CD4-positive, alpha-beta memory T cell (primary cell): ENCODE results near the gene CD276. TPM values are rescaled to one million over a fixed set of nuclear protein-coding genes. Genes with fewer than 3 reads are reported as not detected.

Experiments used
- CTCF ChIA-PET: fragments of 350-600 bp; sonication (Branson Sonifier 250); formaldehyde crosslinking; loops from one replicate; lab custom pipeline; 2021; ENCODE audit warnings: inconsistent platforms; ENCODE audit not compliant: partially characterized antibody; lab: Charles Lee
- POLR2A ChIA-PET: fragments of 350-600 bp; sonication (Branson Sonifier 250); formaldehyde crosslinking; loops from one replicate; lab custom pipeline; 2021; ENCODE audit not compliant: partially characterized antibody; lab: Charles Lee
- DNase-seq, 5 donors: peaks; one replicate each; pipeline versions ENCODE4 v3.0.0 to v3.0.0-alpha.2; 2020 to 2022; ENCODE audit warnings: mixed read lengths in 1 of 5
- H3K27ac ChIP-seq: one replicate; pipeline ENCODE4 v1.7.0; 2013; ENCODE audit warnings: low read depth, low read length
- H3K27me3 ChIP-seq: 2 replicates; pipeline ENCODE4 v1.7.0; 2013; ENCODE audit warnings: mild to moderate bottlenecking, low read length, moderate library complexity; ENCODE audit not compliant: insufficient read depth
- H3K36me3 ChIP-seq: 2 replicates; pipeline ENCODE4 v1.7.0; 2013; ENCODE audit warnings: mild to moderate bottlenecking, low read length, moderate library complexity; ENCODE audit not compliant: insufficient read depth
- H3K4me1 ChIP-seq: 2 replicates; pipeline ENCODE4 v1.7.0; 2013; ENCODE audit warnings: mild to moderate bottlenecking, low read length, moderate library complexity; ENCODE audit not compliant: insufficient read depth
- H3K4me3 ChIP-seq, 2 donors: one replicate each; pipeline ENCODE4 v1.7.0; 2013; ENCODE audit warnings: low read length in 2 of 2, mild to moderate bottlenecking in 1 of 2
- H3K9me3 ChIP-seq, 2 donors: one replicate each; pipeline ENCODE4 v1.7.0; 2013; ENCODE audit warnings: low read length in 2 of 2, control low read depth in 1 of 2; ENCODE audit not compliant: control insufficient read depth in 1 of 2
- H3K27ac Mint-ChIP-seq, 7 donors: one replicate each; pipeline ENCODE4 v1.8.0; 2020 to 2021; ENCODE audit warnings: mixed read lengths in 7 of 7, mild to moderate bottlenecking in 6 of 7, inconsistent platforms in 3 of 7, moderate library complexity in 3 of 7
- H3K27me3 Mint-ChIP-seq, 2 donors: one replicate each; pipeline ENCODE4 v1.8.0; 2020 to 2021; ENCODE audit warnings: mixed read lengths in 2 of 2
- H3K36me3 Mint-ChIP-seq, 2 donors: one replicate each; pipeline ENCODE4 v1.8.0; 2020 to 2021; ENCODE audit warnings: mixed read lengths in 2 of 2, inconsistent platforms in 1 of 2, mild to moderate bottlenecking in 1 of 2
- H3K4me1 Mint-ChIP-seq, 4 donors: one replicate each; pipeline ENCODE4 v1.8.0; 2020 to 2021; ENCODE audit warnings: mixed read lengths in 4 of 4, mild to moderate bottlenecking in 1 of 4
- H3K4me3 Mint-ChIP-seq, 8 donors: one replicate each; pipeline ENCODE4 v1.8.0; 2020 to 2021; ENCODE audit warnings: mixed read lengths in 8 of 8, mild to moderate bottlenecking in 7 of 8, moderate library complexity in 6 of 8, inconsistent platforms in 3 of 8
- H3K9me3 Mint-ChIP-seq, 8 donors: one replicate each; pipeline ENCODE4 v1.8.0; 2020 to 2021; ENCODE audit warnings: mixed read lengths in 8 of 8, mild to moderate bottlenecking in 5 of 8, inconsistent platforms in 3 of 8, moderate library complexity in 1 of 8
- intact Hi-C: fragments of 100-400 bp; cut with micrococcal nuclease; formaldehyde crosslinking; loops from one replicate; pipeline ENCODE4 v1.15.1; 2023
- polyA plus RNA-seq, 2 donors: library from polyadenylated mRNA; unstranded; fragments of 300-500 nt; fragmentation: Illumina TruSeq; gene quantifications; one replicate each; pipeline ENCODE4 v1.2.3, GENCODE V29; 2021
- total RNA-seq, 2 experiments: library from RNA; stranded (reverse); gene quantifications; one replicate each; pipeline ENCODE4 v1.2.3, GENCODE V29; 2021

Gene CD276
- total and polyA plus RNA-seq, 4 experiments from 2014 or later = 2.6 to 2.9 TPM; not detected in 2

DNA sequence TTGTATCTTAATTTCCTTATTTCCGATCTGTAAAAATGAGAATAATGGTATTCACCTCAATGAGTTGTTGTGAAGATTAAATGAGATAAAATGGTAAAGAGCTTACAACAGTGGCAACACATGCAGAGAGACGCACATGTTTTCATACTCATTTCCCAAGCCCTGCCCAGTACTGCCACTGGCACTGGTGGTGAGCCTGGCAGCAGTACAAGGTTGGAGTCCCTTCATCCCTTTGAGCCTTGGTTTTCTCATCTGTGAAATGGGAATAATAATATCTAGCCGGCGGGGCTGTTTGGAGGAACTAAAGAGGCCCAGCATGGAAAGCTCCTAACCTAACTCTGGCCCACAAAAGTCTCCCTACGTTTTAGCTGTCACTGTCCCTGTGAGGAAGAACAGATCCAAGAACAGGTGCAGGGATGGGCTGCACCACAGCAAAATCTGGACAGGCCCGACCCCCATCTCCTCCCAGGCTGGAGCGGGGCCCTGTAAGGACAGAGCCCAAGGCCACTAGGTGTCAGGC lies 866 bp upstream of the CD276 start:
- Mint-ChIP-seq H3K4me3 (peak overlapping the region in 7 of 8 donors; percentile 33 to 73 (median 57)), H3K27me3 (peaks cover 21 to 46% of the 10 kb centered on the region in 2 donors), H3K36me3 (no peaks in the 10 kb centered on the region), H3K4me1 (peaks cover 2 to 27% (median 11%) of the 10 kb centered on the region in 4 donors), H3K9me3 (no peaks in the 10 kb centered on the region), H3K27ac (no peak overlapping the region)
- peaks cover 13% of the 10 kb centered on the region for H3K4me1 ChIP-seq
- peaks cover 31% of the 10 kb centered on the region for H3K27me3 ChIP-seq
- ChIA-PET CTCF (interaction anchor here (0.6 to 14.6 kb wide), 3 partner anchors 9 to 50 kb away, joined by 3 to 367 read pairs (median 4); no protein-coding TSS in a partner anchor), POLR2A (no interaction called here)
- no peak overlapping the region for H3K4me3 ChIP-seq
- H3K27ac ChIP-seq = no peak overlapping the region
- H3K36me3 ChIP-seq = no peaks in the 10 kb centered on the region
- DNase-seq = no peak
- no peaks in the 10 kb centered on the region for H3K9me3 ChIP-seq
- intact Hi-C loops = no loop called here

DNA sequence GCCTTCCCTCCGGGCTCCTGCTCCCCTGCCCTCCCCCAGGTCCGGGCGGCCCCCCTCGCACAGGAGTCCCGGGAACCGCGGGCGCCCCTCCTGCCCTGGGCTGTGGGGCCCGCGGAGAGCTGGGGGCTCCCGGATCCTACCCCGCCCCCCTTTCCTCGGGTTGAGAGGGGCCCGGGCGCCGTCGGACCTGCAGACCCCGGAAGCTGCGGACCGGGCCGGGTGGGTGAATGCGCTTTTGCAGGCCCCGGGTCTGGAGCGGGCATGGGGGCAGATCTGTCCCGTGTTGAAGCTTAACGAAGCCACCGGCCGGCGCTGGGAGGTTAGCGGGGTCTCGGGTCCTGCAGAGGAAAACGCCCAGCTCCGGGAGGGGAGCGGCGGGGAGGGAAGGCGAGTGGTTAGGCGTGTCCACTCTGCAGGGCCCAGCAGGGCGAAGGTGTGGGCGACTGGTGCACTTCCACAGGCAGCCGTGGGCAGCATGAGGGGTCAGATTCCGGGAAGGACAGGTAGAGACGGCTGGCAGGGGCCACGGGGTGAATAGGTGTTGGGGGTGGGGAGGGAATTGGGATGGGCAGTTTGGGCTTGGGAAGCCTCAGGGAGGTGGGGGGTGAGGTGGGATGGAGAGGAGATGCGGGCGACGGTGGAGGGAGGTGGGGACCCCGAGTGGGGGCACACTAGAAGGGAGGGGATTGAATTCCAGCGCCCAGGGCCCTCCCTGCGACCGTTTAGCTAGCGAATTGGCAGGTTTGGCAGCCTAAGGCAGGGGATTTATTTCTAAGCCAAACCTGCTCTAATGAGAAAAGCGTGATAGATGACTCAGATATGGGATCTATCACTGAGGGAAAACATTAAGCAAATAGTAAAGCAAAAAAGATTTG lies 635 bp downstream of the CD276 start:
- no peak for DNase-seq
- H3K4me1 Mint-ChIP-seq = peaks cover 2 to 27% (median 11%) of the 10 kb centered on the region in 4 donors

DNA sequence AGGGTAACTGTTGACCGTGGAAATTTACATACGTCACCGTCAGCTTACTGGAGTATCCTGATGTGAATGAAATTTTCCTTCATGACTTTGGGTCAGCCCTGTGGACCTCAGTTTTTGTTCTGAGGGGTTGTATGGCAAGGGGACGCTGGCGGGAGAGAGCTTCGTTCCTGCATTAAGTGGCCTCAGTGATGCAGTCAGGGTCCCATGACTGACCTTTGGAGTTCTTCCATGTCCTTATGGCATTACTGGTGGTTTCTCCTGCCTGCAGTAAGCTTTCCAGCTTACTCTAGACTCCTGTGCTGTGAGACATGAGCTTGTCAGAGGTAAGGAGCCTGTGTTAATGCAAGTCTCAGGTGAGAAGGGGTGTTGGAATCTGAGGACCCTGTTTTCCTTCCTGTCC lies 1.8 kb downstream of the CD276 start:
- peak overlapping the region in 2 of 8 donors; percentile 36 to 50 for H3K4me3 Mint-ChIP-seq

More for the DNA sequence above, 635 bp downstream of the CD276 start:
- Mint-ChIP-seq H3K27ac (no peak overlapping the region), H3K27me3 (peaks cover 22 to 51% of the 10 kb centered on the region in 2 donors), H3K9me3 (no peaks in the 10 kb centered on the region), H3K4me3 (peak overlapping the region; percentile 4 to 78 (median 55)), H3K36me3 (no peaks in the 10 kb centered on the region)
- Histone ChIP-seq H3K27ac (no peak overlapping the region), H3K9me3 (no peaks in the 10 kb centered on the region), H3K27me3 (peaks cover 31% of the 10 kb centered on the region), H3K4me3 (no peak overlapping the region), H3K36me3 (no peaks in the 10 kb centered on the region), H3K4me1 (peaks cover 13% of the 10 kb centered on the region)
- ChIA-PET CTCF (interaction anchor here (1.4 to 14.6 kb wide), 2 partner anchors 15 to 49 kb away, joined by 5 to 367 read pairs; no protein-coding TSS in a partner anchor), POLR2A (interaction anchor here (1.4 kb wide), 1 partner anchor 12 kb away, joined by 5 read pairs; no protein-coding TSS in a partner anchor)
- intact Hi-C loops = no loop called here

DNA sequence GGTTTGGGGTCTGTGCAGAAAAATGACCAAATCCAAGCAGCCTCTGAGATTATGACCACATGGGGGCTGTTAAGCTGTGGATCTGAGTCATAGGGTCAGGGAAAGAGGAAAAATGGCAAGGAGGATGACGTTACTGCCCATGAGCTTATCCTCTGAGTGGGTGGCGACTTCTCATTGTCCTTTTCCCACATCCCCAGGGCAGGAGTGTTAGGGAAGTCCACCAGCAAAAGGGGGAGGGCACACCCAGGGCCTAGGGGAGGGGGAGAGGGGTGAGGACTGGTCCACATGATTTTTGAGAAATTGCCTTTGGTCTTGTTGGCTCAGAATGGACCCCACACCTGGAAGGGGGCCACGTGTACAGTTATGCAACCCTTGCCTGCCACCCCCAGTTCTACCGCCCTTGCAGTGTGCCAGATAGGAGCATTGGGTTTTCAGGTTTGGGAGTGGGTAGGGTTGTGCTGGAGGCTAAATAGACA lies 2.6 kb downstream of the CD276 start:
- peaks cover 13% of the 10 kb centered on the region for H3K4me1 ChIP-seq
- no peak overlapping the region for H3K4me3 ChIP-seq
- H3K27ac ChIP-seq = no peak overlapping the region
- no peaks in the 10 kb centered on the region for H3K9me3 ChIP-seq
- peaks cover 31% of the 10 kb centered on the region for H3K27me3 ChIP-seq
- no peaks in the 10 kb centered on the region for H3K36me3 ChIP-seq
- intact Hi-C loops = no loop called here
- DNase-seq = no peak
- Mint-ChIP-seq H3K27ac (no peak overlapping the region), H3K9me3 (no peaks in the 10 kb centered on the region), H3K4me1 (peaks cover 2 to 23% (median 11%) of the 10 kb centered on the region in 4 donors), H3K36me3 (no peaks in the 10 kb centered on the region), H3K27me3 (peaks cover 20 to 48% of the 10 kb centered on the region in 2 donors), H3K4me3 (no peak overlapping the region)
- CTCF ChIA-PET = interaction anchor here (0.6 to 14.6 kb wide), 3 partner anchors 9 to 37 kb away, joined by 3 to 367 read pairs (median 19); no protein-coding TSS in a partner anchor
- POLR2A ChIA-PET = no interaction called here

More for the DNA sequence above, 1.8 kb downstream of the CD276 start:
- Mint-ChIP-seq H3K36me3 (no peaks in the 10 kb centered on the region), H3K27ac (peak overlapping the region in 1 of 7 donors; percentile 79), H3K9me3 (no peaks in the 10 kb centered on the region), H3K27me3 (peaks cover 22 to 51% of the 10 kb centered on the region in 2 donors), H3K4me1 (peaks cover 2 to 27% (median 11%) of the 10 kb centered on the region in 4 donors)
- Histone ChIP-seq H3K27ac (no peak overlapping the region), H3K27me3 (peaks cover 31% of the 10 kb centered on the region), H3K4me1 (peaks cover 13% of the 10 kb centered on the region), H3K4me3 (no peak overlapping the region), H3K9me3 (no peaks in the 10 kb centered on the region), H3K36me3 (no peaks in the 10 kb centered on the region)
- intact Hi-C loops = no loop called here
- ChIA-PET CTCF (interaction anchor here (1.8 to 14.6 kb wide), 2 partner anchors 8 to 14 kb away, joined by 19 to 367 read pairs; no protein-coding TSS in a partner anchor), POLR2A (no interaction called here)
- DNase-seq = no peak

DNA sequence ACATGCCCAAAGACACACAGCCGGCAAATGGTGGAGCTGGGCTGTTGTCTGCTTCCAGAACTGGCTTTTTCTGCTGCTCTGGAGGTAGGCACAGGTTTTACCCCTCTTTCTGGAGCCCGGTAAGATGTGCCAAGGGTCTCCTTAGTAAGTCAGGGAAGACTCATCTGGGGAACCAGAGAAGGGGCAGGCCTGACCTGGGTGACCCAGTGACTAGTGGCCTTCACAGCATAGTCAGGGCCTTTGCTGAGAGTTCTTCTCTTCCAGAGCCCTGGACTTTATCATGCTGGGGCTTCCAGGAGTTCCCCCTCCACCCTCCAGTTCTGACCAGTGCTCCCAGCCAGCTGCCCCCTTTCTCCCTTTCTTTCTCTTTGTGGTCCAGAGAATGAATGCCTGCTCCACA lies 3.2 kb downstream of the CD276 start:
- peaks cover 28% of the 10 kb centered on the region for H3K27me3 ChIP-seq
- Mint-ChIP-seq H3K27me3 (peaks cover 20 to 45% of the 10 kb centered on the region in 2 donors), H3K4me3 (no peak overlapping the region), H3K9me3 (no peaks in the 10 kb centered on the region), H3K27ac (no peak overlapping the region), H3K4me1 (peaks cover 2 to 23% (median 11%) of the 10 kb centered on the region in 4 donors), H3K36me3 (no peaks in the 10 kb centered on the region)
- no peak overlapping the region for H3K27ac ChIP-seq
- ChIA-PET POLR2A (no interaction called here), CTCF (interaction anchor here (0.9 to 14.6 kb wide), 4 partner anchors 10 to 20 kb away, joined by 3 to 367 read pairs (median 12); no protein-coding TSS in a partner anchor)
- no peaks in the 10 kb centered on the region for H3K36me3 ChIP-seq
- peaks cover 13% of the 10 kb centered on the region for H3K4me1 ChIP-seq
- intact Hi-C loops = no loop called here
- no peaks in the 10 kb centered on the region for H3K9me3 ChIP-seq
- no peak overlapping the region for H3K4me3 ChIP-seq
- no peak for DNase-seq

DNA sequence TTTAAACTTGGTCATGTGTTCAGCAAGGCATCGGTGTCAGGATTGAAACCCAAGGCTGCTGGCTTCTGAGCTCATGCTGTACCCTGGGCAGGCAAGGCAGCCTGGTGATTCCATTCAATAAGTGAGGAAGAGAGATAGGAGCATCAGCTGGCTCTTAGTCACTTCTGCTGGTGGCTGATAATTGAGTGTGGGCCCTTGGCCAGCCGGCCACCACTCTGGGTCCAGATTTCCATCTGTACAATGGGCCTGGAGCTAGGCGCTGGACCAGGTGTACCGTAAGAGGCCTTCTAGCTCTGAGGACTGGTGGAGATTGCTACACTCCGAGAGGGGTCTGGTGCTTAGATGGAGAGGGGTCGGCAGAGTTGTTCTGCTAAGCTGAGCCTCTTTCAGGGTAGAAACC lies 4.3 kb downstream of the CD276 start:
- Histone ChIP-seq H3K27ac (no peak overlapping the region), H3K4me3 (no peak overlapping the region), H3K4me1 (peaks cover 13% of the 10 kb centered on the region), H3K9me3 (no peaks in the 10 kb centered on the region), H3K36me3 (no peaks in the 10 kb centered on the region), H3K27me3 (peaks cover 25% of the 10 kb centered on the region)
- Mint-ChIP-seq H3K36me3 (no peaks in the 10 kb centered on the region), H3K27ac (no peak overlapping the region), H3K27me3 (peaks cover 16 to 46% of the 10 kb centered on the region in 2 donors), H3K4me1 (peaks cover 2 to 16% (median 9%) of the 10 kb centered on the region in 4 donors), H3K9me3 (no peaks in the 10 kb centered on the region), H3K4me3 (no peak overlapping the region)
- POLR2A ChIA-PET = no interaction called here
- CTCF ChIA-PET = interaction anchor here (0.9 to 14.6 kb wide), 3 partner anchors 11 to 19 kb away, joined by 3 to 367 read pairs (median 4); no protein-coding TSS in a partner anchor
- intact Hi-C loops = no loop called here
- no peak for DNase-seq
